Lung (tissue), 12 donors: ENCODE measurements around the gene FSTL5. TPM values are rescaled to one million over a fixed set of nuclear protein-coding genes. Genes with fewer than 3 reads are reported as not detected.

Experiments
- ATAC-seq: fragments of 200-7000 bp; cut with Tn5 transposase; one replicate; pipeline ENCODE4 v1.9.1; 2020; ENCODE audit warnings: moderate number of reproducible peaks; ENCODE audit not compliant: insufficient read depth, low FRiP score
- DNase-seq, 3 donors: peaks; one replicate each; pipeline ENCODE4 v3.0.0-alpha.2; 2013 to 2017
- H3K27ac ChIP-seq, 2 donors: one replicate each; pipeline ENCODE4 v1.5.1; 2013; ENCODE audit warnings: mild to moderate bottlenecking in 2 of 2, moderate library complexity in 2 of 2, control low read depth in 1 of 2, inconsistent platforms in 1 of 2, low read depth in 1 of 2, low read length in 1 of 2
- H3K27me3 ChIP-seq, 3 donors: one replicate each; pipeline ENCODE4 v1.5.1; 2013; ENCODE audit warnings: low read length in 2 of 3; ENCODE audit not compliant: control insufficient read depth in 3 of 3, insufficient read depth in 3 of 3
- H3K36me3 ChIP-seq, 4 donors: one replicate each; pipeline ENCODE4 v1.5.1; 2013; ENCODE audit warnings: low read length in 4 of 4, mild to moderate bottlenecking in 1 of 4, moderate library complexity in 1 of 4; ENCODE audit not compliant: control insufficient read depth in 4 of 4, insufficient read depth in 4 of 4
- H3K4me1 ChIP-seq, 5 donors: one replicate each; pipeline ENCODE4 v1.5.1; 2013; ENCODE audit warnings: low read length in 5 of 5, mild to moderate bottlenecking in 2 of 5, moderate library complexity in 1 of 5; ENCODE audit not compliant: control insufficient read depth in 5 of 5, insufficient read depth in 5 of 5
- H3K4me3 ChIP-seq: one replicate; pipeline ENCODE4 v1.5.1; 2013; ENCODE audit warnings: mild to moderate bottlenecking, control low read depth, moderate library complexity
- H3K9ac ChIP-seq, 2 donors: one replicate each; pipeline ENCODE4 v1.5.1; 2013; ENCODE audit warnings: low read length in 2 of 2, control low read depth in 1 of 2; ENCODE audit not compliant: insufficient read depth in 1 of 2
- H3K9me3 ChIP-seq, 4 donors: one replicate each; pipeline ENCODE4 v1.5.1; 2013; ENCODE audit warnings: low read length in 3 of 4, mild to moderate bottlenecking in 1 of 4, moderate library complexity in 1 of 4; ENCODE audit not compliant: control insufficient read depth in 4 of 4, insufficient read depth in 3 of 4
- WGBS, 2 donors: extraction: QIAGEN DNeasy Blood & Tissue Kit; methylation state at CpG; one replicate each; pipeline ENCODE4 v1.1.7; 2013; 5-methylcytosine and 5-hydroxymethylcytosine counted together
- polyA plus RNA-seq, 2 donors: library from polyadenylated mRNA; stranded (reverse); fragments of 200-250 nt; gene quantifications; one replicate each; pipeline ENCODE4 v1.2.1, GENCODE V29; 2013
- total RNA-seq, 2 donors: library from RNA; depleted of rRNA in 1 of 2; stranded (reverse); fragments of >200 nt in 1 of 2; gene quantifications; one replicate each; pipeline ENCODE4 v1.2.1, GENCODE V29; 2014 to 2021
- TF ChIP-seq, protein P1 (sequence below): IDR thresholded peaks from 2 replicates; pipeline ENCODE4 v1.5.1; 2012; ENCODE audit warnings: mild to moderate bottlenecking; ENCODE audit errors: control extremely low read depth, extremely low read depth
- donor health status: control.
- donor health status: control.
- donor health status: Bipolar disorder and iron deficiency.
- donor health status: healthy.
- donor health status: DM: yes; HTN: yes; CAD: no.

FSTL5 gene
- total and polyA plus RNA-seq, 4 donors: 0.23 TPM; not detected in 3

DNA sequence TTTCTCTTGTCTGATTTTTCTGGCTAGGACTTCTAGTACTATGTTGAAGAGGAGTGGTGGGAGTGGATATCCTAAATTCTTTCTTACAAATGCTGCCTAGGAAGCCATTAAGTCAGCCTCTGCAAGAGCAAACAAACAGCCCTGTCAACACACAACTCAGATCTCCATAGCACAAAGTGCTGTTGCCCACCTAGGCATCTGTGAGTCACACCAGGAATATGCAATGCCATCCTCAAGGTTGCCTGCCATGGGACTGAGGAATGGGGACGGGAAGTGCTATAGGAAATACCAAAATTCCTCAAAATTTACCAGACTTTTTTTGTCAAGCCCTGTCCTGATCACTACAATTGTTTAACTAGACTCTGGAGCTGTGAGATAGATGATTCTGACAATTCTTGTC, 466.9 kb downstream of the FSTL5 start:
- Histone ChIP-seq H3K9ac (no peak overlapping the region), H3K9me3 (no peaks in the 10 kb centered on the region), H3K4me1 (no peaks in the 10 kb centered on the region), H3K27me3 (no peaks in the 10 kb centered on the region), H3K36me3 (no peaks in the 10 kb centered on the region), H3K27ac (no peak overlapping the region), H3K4me3 (no peak overlapping the region)
- DNase-seq: no peak
- 59 to 81% methylated on average over 1 of the region's 1 CpG for WGBS, 2 donors
- ATAC-seq: no peak
- TF ChIP-seq, protein P1, sequence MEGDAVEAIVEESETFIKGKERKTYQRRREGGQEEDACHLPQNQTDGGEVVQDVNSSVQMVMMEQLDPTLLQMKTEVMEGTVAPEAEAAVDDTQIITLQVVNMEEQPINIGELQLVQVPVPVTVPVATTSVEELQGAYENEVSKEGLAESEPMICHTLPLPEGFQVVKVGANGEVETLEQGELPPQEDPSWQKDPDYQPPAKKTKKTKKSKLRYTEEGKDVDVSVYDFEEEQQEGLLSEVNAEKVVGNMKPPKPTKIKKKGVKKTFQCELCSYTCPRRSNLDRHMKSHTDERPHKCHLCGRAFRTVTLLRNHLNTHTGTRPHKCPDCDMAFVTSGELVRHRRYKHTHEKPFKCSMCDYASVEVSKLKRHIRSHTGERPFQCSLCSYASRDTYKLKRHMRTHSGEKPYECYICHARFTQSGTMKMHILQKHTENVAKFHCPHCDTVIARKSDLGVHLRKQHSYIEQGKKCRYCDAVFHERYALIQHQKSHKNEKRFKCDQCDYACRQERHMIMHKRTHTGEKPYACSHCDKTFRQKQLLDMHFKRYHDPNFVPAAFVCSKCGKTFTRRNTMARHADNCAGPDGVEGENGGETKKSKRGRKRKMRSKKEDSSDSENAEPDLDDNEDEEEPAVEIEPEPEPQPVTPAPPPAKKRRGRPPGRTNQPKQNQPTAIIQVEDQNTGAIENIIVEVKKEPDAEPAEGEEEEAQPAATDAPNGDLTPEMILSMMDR: no peak

DNA sequence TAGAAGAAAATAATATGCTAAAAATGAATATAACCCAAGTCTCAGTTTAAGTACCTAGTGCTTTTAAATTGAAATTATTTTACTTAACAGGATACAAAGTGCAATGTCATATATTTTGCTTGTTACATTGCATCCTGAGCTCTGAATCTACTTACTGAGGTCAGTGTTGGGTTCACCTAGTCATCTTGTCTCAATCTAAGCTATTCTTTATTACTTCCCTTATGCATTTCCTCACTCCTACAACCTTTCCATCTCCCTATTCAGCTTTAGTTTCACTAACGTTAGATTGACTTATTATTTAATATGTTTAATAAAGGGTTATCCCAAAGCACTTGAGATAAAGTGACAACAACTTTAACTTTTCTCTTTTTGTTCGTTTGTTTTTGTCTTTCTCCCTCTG, 483.7 kb downstream of the FSTL5 start:
- no peak for DNase-seq
- H3K4me1 ChIP-seq: no peaks in the 10 kb centered on the region
- WGBS, 2 donors: 29 to 33% methylated on average over 2 of the region's 2 CpGs
- TF ChIP-seq, protein P1: no peak
- no peaks in the 10 kb centered on the region for H3K9me3 ChIP-seq
- H3K9ac ChIP-seq: no peak overlapping the region
- H3K27me3 ChIP-seq: peaks cover 0 to 6% (median 0%) of the 10 kb centered on the region in 3 donors
- H3K4me3 ChIP-seq: no peak overlapping the region
- H3K36me3 ChIP-seq: no peaks in the 10 kb centered on the region
- H3K27ac ChIP-seq: no peak overlapping the region
- no peak for ATAC-seq

DNA sequence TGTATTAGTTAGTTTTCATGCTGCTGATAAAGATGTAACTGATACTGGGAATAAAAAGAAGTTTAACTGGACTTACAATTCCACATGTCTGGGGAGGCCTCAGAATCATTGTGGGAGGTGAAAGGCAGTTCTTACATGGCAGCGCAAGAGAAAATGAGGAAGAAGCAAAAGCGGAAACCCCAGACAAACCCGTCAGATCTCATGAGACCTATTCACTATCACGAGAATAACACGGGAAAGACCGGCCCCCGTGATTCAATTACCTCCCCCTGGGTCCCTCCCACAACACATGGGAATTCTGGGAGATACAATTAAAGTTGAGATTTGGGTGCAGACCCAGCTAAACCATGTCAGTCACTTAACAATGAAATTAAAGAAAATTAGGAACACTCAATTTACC, 499.1 kb downstream of the FSTL5 start:
- no peak for ATAC-seq
- no peak overlapping the region for H3K27ac ChIP-seq
- DNase-seq: no peak
- H3K36me3 ChIP-seq: no peaks in the 10 kb centered on the region
- TF ChIP-seq, protein P1: no peak
- H3K4me1 ChIP-seq: no peaks in the 10 kb centered on the region
- no peak overlapping the region for H3K4me3 ChIP-seq
- H3K9ac ChIP-seq: no peak overlapping the region
- WGBS, 2 donors: 93 to 94% methylated on average over 7 of the region's 7 CpGs
- no peaks in the 10 kb centered on the region for H3K9me3 ChIP-seq
- H3K27me3 ChIP-seq: peaks cover 0 to 23% (median 8%) of the 10 kb centered on the region in 3 donors

DNA sequence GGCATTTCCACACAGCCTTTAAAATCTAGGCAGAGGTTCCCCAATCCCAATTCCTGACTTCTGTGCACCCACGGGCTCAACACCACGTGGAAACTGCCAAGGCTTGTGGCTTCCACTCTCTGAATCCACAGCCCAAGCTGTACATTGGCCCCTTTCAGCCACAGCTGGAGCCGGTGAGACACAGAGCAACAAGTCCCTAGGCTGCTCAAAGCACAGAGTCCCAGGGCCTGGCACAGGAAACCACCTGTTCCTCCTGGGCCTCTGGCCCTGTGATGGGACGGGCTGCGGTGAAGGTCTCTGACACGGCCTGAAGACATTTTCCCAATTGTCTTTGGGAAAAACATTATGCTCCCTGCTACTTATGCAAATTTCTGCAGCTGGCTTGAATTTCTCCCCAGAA, 500.0 kb downstream of the FSTL5 start:
- no peaks in the 10 kb centered on the region for H3K4me1 ChIP-seq
- no peak overlapping the region for H3K9ac ChIP-seq
- H3K27ac ChIP-seq: no peak overlapping the region
- no peaks in the 10 kb centered on the region for H3K9me3 ChIP-seq
- DNase-seq (no peak), ATAC-seq (no peak)
- TF ChIP-seq, protein P1: no peak
- no peaks in the 10 kb centered on the region for H3K36me3 ChIP-seq
- H3K27me3 ChIP-seq: peaks cover 0 to 23% (median 5%) of the 10 kb centered on the region in 3 donors
- 90 to 91% methylated on average over 6 of the region's 6 CpGs for WGBS, 2 donors
- no peak overlapping the region for H3K4me3 ChIP-seq
